Measurements from ENCODE around the gene INAFM1. TPM values are rescaled to one million over a fixed set of nuclear protein-coding genes. Genes with fewer than 3 reads are reported as not detected.
A peak's percentile ranks its signal among the peaks of the same experiment; 100 is the strongest.

Gene INAFM1
- total and polyA plus RNA-seq, 9 of the 15 experiments (the other 6 are each of a cell fraction or from before 2014, with no cell fraction given) = 0.71 to 30.9 (median 3.1) TPM

- 0 out of 4 replicates have a peak, but pooled peaks of 1 of the 2 experiments have one; percentile 27 for TF ChIP-seq ZNF639 (CRISPR knock-in tag; conservative IDR thresholded peaks at IDR 0.05 in 1 of 2, IDR thresholded peaks at IDR 0.05 in 1 of 2)
- no peak for TF ChIP-seq MCM2 (IDR thresholded peaks at IDR 0.05; ENCODE audit: low read depth)
- no peak for TF ChIP-seq ZNF551 (CRISPR knock-in tag; IDR thresholded peaks at IDR 0.05)
- no peak for TF ChIP-seq ZFX (CRISPR knock-in tag; IDR thresholded peaks at IDR 0.05)
- peak; percentile 74 for TF ChIP-seq EP400 (IDR thresholded peaks at IDR 0.05)
- TF ChIP-seq MAFG (tag; conservative IDR thresholded peaks at IDR 0.05) = 0 out of 2 replicates have a peak, but pooled peaks have one; percentile 18
- peak; percentile 55; the same call in 1 of the 2 replicates for TF ChIP-seq PHB2 (IDR thresholded peaks at IDR 0.05; ENCODE audit: low read depth)
- TF ChIP-seq BHLHE40 (IDR thresholded peaks at IDR 0.05; ENCODE audit: low read length) = peak; percentile 38
- TF ChIP-seq RREB1 (CRISPR knock-in tag; IDR thresholded peaks at IDR 0.05) = peak; percentile 49; the same call in 1 of the 2 replicates
- TF ChIP-seq, protein P1, sequence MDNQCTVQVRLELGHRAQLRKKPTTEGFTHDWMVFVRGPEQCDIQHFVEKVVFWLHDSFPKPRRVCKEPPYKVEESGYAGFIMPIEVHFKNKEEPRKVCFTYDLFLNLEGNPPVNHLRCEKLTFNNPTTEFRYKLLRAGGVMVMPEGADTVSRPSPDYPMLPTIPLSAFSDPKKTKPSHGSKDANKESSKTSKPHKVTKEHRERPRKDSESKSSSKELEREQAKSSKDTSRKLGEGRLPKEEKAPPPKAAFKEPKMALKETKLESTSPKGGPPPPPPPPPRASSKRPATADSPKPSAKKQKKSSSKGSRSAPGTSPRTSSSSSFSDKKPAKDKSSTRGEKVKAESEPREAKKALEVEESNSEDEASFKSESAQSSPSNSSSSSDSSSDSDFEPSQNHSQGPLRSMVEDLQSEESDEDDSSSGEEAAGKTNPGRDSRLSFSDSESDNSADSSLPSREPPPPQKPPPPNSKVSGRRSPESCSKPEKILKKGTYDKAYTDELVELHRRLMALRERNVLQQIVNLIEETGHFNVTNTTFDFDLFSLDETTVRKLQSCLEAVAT (IDR thresholded peaks at IDR 0.05) = peak; percentile 22 to 72; a peak in 2 of 4 replicates
- no peak for TF ChIP-seq ZNF239 (CRISPR knock-in tag; IDR thresholded peaks at IDR 0.05)
- peak; percentile 57 to 59; a peak in 2 of 4 replicates for TF ChIP-seq FOXK2 (conservative IDR thresholded peaks at IDR 0.05 in 1 of 2, IDR thresholded peaks at IDR 0.05 in 1 of 2; ENCODE audit: low read depth in 2 of 2)
- no peak for TF ChIP-seq CAMTA2 (CRISPR knock-in tag; conservative IDR thresholded peaks at IDR 0.05)
- no peak for TF ChIP-seq PREB (CRISPR knock-in tag; IDR thresholded peaks at IDR 0.05)
- no peak for TF ChIP-seq EWSR1 (IDR thresholded peaks at IDR 0.05; ENCODE audit: borderline replicate concordance, low read depth, partially characterized antibody)
- 0 out of 2 replicates have a peak, but pooled peaks have one; percentile 18 for TF ChIP-seq TAF7 (tag; IDR thresholded peaks at IDR 0.05)
Measured at GRCh38 chr19:47240996-47241918, 33.4 kb upstream of the INAFM1 start (continued).

All from K562 (cell line).